Putamen (tissue), 1 donor: ENCODE data around the gene PTPRG.
A peak's percentile ranks its signal among the peaks of the same experiment; 100 is the strongest.

Source experiments
- DNase-seq: peaks from one replicate; pipeline ENCODE4 v3.0.0-alpha.2; 2016; ENCODE audit warnings: low spot score

PTPRG gene

GRCh38 chr3:62184559-62184958 is 623.2 kb downstream of the PTPRG start:
- DNase-seq: peak; percentile 14

- no peak for DNase-seq
These were observed 625.7 kb downstream of the PTPRG start for GRCh38 chr3:62187022-62187431.

GRCh38 chr3:62188681-62189375 is 627.5 kb downstream of the PTPRG start:
- peak; percentile 70 for DNase-seq

GRCh38 chr3:62189376-62189698 is 628.0 kb downstream of the PTPRG start:
- DNase-seq: no peak

- DNase-seq: no peak
These were observed 631.5 kb downstream of the PTPRG start for GRCh38 chr3:62192891-62193290.

- no peak for DNase-seq
These were observed 632.4 kb downstream of the PTPRG start for GRCh38 chr3:62193586-62194345.

- no peak for DNase-seq
These were observed 636.1 kb downstream of the PTPRG start for GRCh38 chr3:62197350-62198012.

GRCh38 chr3:62199126-62199525 is 637.8 kb downstream of the PTPRG start:
- no peak for DNase-seq

- peak; percentile 17 for DNase-seq
These were observed 640.2 kb downstream of the PTPRG start for GRCh38 chr3:62201438-62202035.

- no peak for DNase-seq
These were observed 641.8 kb downstream of the PTPRG start for GRCh38 chr3:62203152-62203551.

GRCh38 chr3:62203561-62203960 is 642.2 kb downstream of the PTPRG start:
- DNase-seq: no peak

- DNase-seq: no peak
These were observed 645.8 kb downstream of the PTPRG start for GRCh38 chr3:62207197-62207596.

- no peak for DNase-seq
These were observed 647.0 kb downstream of the PTPRG start for GRCh38 chr3:62208385-62208784.

- DNase-seq: no peak
These were observed 647.7 kb downstream of the PTPRG start for GRCh38 chr3:62209101-62209500.

- no peak for DNase-seq
These were observed 648.6 kb downstream of the PTPRG start for GRCh38 chr3:62210011-62210410.

- no peak for DNase-seq
These were observed 650.5 kb downstream of the PTPRG start for GRCh38 chr3:62211675-62212429.

- no peak for DNase-seq
These were observed 653.5 kb downstream of the PTPRG start for GRCh38 chr3:62214850-62215249.

- no peak for DNase-seq
These were observed 659.2 kb downstream of the PTPRG start for GRCh38 chr3:62220616-62221015.

GRCh38 chr3:62225051-62225450 is 663.7 kb downstream of the PTPRG start:
- DNase-seq: peak; percentile 14

GRCh38 chr3:62226601-62227339 is 665.4 kb downstream of the PTPRG start:
- no peak for DNase-seq

- no peak for DNase-seq
These were observed 667.1 kb downstream of the PTPRG start for GRCh38 chr3:62228467-62228866.
